Effector CD4-positive, alpha-beta T cell (primary cell): ENCODE data around the gene EIF3D.
A peak's percentile ranks its signal among the peaks of the same experiment; 100 is the strongest.

ENCODE experiments used
- DNase-seq: peaks from one replicate; pipeline ENCODE4 v3.0.0-alpha.2; 2020

EIF3D gene

GRCh38 chr22:36505998-36506635 is 22.8 kb downstream of the EIF3D start:
- DNase-seq: no peak

GRCh38 chr22:36497910-36498665 is 30.9 kb downstream of the EIF3D start:
- no peak for DNase-seq

GRCh38 chr22:36493690-36494110 is 35.3 kb downstream of the EIF3D start:
- DNase-seq: no peak

GRCh38 chr22:36492109-36492508 is 36.9 kb downstream of the EIF3D start:
- DNase-seq: no peak

DNA sequence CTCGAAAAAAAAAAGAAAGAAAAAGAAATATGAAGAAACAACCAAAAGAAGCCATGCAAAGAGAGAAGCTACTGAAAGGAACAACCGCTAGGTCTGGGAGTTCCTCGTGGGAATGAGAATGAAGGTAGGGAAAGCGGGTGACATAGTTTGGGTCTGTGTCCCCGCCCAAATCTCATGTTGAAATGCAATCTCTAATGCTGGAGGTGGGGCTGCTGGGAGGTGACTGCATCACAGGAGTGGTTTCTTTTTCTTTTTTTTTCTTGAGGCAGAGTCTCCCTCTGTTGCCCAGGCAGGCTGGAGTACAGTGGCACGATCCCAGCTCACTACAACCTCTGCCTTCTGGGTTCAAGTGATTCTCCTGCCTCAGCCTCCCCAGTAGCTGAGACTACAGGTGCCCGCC is 37.8 kb downstream of the EIF3D start:
- no peak for DNase-seq

DNA sequence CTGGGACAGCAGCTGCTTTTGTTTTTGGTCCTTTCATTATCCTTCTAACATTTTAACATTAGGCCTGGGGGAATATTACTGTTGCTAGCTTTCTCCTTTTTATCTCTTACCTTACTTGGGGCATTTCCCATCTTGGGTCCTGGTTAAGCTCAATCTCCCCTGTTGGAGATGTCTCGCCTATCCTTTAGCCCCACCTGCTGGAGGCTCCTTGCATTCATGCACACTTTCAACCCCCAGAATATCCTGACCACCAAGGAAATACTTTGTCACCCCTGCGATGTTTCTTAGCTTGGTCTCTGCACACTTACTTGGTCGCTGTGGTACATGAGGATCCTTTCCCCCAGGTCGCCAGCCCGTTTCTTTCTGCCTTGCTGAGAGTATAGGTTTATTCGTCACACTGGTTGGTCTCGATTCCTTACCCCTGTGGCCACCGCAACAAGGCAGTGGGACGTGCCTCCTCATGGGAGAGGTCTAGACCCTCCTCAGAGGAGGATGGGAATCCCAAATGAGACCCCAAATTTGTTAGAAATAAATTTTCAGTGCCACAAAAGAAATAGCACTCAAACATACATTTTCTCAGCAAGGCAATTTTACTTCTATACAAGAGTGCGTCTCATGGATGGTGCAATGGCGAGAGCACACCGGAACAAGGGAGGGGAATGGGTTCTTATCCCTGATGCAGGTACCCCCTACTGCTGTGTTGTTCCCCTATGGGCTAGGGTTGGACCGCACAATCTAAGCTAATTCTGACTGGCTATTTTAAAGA is 42.2 kb downstream of the EIF3D start:
- DNase-seq: peak; percentile 58

GRCh38 chr22:36481393-36482168 is 47.4 kb downstream of the EIF3D start, which contains the start of gene TXN2:
Gene TXN2 (minus strand): TSS chr22:36481640. CDS start chr22:36480837, 803 bp downstream.
- peak; percentile 96 for DNase-seq

DNA sequence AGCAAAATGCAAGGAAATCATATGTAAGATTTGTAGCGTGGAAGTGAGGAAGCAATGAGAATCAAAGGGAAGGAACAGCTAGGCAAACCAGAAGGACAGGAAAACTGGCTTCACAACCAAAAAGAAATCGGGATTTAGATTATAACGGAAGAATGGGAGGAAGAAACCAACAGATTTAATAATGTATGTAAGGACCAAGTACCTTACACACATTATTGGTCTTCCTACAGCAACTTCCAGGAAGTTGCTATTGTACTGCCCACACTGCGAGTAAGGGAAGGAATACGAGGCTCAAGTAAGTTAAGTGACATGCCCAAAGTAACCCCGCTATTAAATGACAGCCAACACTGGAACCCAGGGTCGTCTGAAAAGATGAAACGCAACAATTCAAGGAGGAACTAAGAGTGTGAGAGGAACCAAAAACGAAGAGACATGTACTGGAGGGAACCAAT is 48.0 kb downstream of the EIF3D start:
- no peak for DNase-seq

DNA sequence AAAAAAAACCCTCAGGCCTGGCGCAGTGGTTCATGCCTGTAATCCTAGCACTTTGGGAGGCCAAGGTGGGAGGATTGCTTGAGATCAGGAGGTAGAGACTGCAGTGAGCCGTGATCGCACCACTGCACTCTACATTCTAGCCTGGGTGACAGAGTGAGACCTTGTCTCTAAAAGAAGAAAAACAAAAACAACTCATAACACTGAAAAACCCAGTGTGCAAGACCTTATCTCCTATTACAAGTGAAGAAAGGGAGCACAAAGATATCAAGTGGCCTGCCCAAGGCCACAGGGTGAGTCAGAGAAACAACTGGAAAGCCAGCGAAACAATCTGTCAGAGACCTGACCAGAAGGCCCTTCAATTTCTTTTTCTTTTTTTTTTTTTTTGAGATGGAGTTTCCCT is 50.0 kb downstream of the EIF3D start:
- no peak for DNase-seq

GRCh38 chr22:36475341-36475740 is 53.6 kb downstream of the EIF3D start:
- DNase-seq: no peak

- no peak for DNase-seq
Measured at GRCh38 chr22:36472689-36473088, 56.3 kb downstream of the EIF3D start.

- no peak for DNase-seq
Measured at GRCh38 chr22:36471341-36471821, 57.6 kb downstream of the EIF3D start.

- DNase-seq: no peak
Measured at GRCh38 chr22:36470994-36471331, 58.0 kb downstream of the EIF3D start.

DNA sequence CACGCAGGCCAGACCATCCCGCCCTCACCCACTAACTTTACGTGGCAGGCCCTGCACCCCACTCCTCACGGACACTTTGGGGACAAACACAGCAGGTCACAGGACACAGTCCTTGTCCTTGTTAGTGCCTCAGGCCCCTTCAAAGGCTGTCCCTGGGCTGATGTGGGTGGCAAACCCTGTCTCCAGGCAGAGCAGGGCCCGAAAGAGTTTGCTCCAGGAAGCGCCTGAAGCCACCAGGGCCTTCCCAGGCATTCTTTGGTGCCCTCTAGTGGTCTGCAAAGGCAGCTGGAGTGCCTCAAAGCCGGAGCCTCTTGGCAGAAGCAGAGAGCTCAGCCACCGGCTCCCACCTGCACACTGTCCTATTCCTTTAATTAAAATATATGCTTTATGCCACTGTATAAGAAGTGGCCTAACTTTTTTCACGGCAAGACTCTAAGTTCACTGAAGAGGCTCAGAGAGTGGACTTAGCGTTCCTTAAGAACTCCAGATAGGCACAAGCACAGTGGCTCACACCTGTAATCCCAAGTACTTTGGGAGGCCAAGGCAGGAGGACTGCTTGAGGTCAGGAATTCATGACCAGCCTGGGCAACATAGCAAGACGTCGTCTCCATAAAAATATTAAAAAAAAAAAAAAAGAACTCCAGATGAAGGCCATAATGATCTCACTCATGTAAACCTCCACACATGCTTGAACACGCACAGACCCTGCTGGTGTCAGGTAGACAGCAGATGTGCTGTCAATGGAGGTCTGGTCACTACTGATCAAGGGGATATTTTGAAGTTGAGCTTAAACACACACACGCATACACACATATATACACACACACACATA is 58.6 kb downstream of the EIF3D start:
- peak; percentile 79 for DNase-seq

GRCh38 chr22:36469094-36469710 is 59.8 kb downstream of the EIF3D start:
- DNase-seq: no peak

- DNase-seq: no peak
Measured at GRCh38 chr22:36467946-36468345, 61.0 kb downstream of the EIF3D start.

- DNase-seq: no peak
Measured at GRCh38 chr22:36467042-36467810, 61.7 kb downstream of the EIF3D start.

- no peak for DNase-seq
Measured at GRCh38 chr22:36466258-36466657, 62.7 kb downstream of the EIF3D start.

- no peak for DNase-seq
Measured at GRCh38 chr22:36465232-36466021, 63.5 kb downstream of the EIF3D start.
